ENCODE measurements around the gene CCDC88A. TPM values are rescaled to one million over a fixed set of nuclear protein-coding genes. Genes with fewer than 3 reads are reported as not detected.

Gene CCDC88A, protein sequence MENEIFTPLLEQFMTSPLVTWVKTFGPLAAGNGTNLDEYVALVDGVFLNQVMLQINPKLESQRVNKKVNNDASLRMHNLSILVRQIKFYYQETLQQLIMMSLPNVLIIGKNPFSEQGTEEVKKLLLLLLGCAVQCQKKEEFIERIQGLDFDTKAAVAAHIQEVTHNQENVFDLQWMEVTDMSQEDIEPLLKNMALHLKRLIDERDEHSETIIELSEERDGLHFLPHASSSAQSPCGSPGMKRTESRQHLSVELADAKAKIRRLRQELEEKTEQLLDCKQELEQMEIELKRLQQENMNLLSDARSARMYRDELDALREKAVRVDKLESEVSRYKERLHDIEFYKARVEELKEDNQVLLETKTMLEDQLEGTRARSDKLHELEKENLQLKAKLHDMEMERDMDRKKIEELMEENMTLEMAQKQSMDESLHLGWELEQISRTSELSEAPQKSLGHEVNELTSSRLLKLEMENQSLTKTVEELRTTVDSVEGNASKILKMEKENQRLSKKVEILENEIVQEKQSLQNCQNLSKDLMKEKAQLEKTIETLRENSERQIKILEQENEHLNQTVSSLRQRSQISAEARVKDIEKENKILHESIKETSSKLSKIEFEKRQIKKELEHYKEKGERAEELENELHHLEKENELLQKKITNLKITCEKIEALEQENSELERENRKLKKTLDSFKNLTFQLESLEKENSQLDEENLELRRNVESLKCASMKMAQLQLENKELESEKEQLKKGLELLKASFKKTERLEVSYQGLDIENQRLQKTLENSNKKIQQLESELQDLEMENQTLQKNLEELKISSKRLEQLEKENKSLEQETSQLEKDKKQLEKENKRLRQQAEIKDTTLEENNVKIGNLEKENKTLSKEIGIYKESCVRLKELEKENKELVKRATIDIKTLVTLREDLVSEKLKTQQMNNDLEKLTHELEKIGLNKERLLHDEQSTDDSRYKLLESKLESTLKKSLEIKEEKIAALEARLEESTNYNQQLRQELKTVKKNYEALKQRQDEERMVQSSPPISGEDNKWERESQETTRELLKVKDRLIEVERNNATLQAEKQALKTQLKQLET (N-terminal part only)
- 15.6 to 24.7 TPM (median 19.2 TPM) in 5 replicates for total RNA-seq (2022; extraction: Qiagen RNA extraction)

GRCh38 chr2:55419679-55420438, at the start of gene CCDC88A:
Gene CCDC88A (minus strand): TSS chr2:55419856. CDS start chr2:55419079, 777 bp downstream.

GRCh38 chr2:55268907-55269644, 150.6 kb downstream of the CCDC88A start, which contains the start of gene MTIF2:
Gene MTIF2 (minus strand): TSS chr2:55269231. CDS start chr2:55263858, 5,373 bp downstream.

Other genes starting within 250 kb of the CCDC88A start
- gene CLHC1, start 187.6 kb downstream of the CCDC88A start, total RNA-seq (2022; extraction: Qiagen RNA extraction): 1.5 to 1.9 TPM (median 1.8 TPM) in 5 replicates
- gene RPS27A, start 187.2 kb downstream of the CCDC88A start, total RNA-seq (2022; extraction: Qiagen RNA extraction): 2,627 to 2,940 TPM (median 2,670 TPM) in 5 replicates
- 36.5 to 48.9 TPM (median 39.0 TPM) in 5 replicates for gene MTIF2, start 150.6 kb downstream of the CCDC88A start, total RNA-seq (2022; extraction: Qiagen RNA extraction)
- 42.6 to 45.3 TPM (median 44.6 TPM) in 5 replicates for gene CFAP36, start 99.9 kb upstream of the CCDC88A start, total RNA-seq (2022; extraction: Qiagen RNA extraction)
- 27.2 to 31.0 TPM (median 29.5 TPM) in 5 replicates for gene PPP4R3B, start 197.8 kb upstream of the CCDC88A start, total RNA-seq (2022; extraction: Qiagen RNA extraction)

Data from A549 treated with AZD2906 at 1 μM for 4 hours (cell line).